ENCODE measurements around the gene RPL37.
"Not testable (repeated sequence)": the region's sequence is repeated elsewhere in the genome, so short reads cannot be mapped to it uniquely, and the experiment has no call there.

RPL37 gene

DNA sequence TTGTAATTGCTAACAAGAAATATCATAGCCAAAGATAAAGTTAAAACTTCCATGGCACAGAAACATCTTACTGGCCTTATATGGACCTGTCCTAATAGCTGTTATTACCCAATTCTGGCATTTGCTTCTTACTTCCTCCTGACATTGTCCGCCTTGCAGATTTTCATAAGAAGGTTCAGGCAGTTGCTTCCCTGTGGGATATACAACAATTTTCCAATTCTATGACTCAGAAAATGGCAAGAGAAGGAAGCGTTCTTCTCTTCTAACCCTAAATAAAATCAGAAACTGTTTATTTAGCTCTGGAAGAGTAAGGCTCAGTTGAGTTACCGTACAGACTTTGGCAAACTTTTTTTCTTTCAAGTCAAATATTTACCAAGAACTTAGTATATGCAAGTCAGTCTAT, 38.5 kb downstream of the RPL37 start:
- no peak for DNase-seq

DNA sequence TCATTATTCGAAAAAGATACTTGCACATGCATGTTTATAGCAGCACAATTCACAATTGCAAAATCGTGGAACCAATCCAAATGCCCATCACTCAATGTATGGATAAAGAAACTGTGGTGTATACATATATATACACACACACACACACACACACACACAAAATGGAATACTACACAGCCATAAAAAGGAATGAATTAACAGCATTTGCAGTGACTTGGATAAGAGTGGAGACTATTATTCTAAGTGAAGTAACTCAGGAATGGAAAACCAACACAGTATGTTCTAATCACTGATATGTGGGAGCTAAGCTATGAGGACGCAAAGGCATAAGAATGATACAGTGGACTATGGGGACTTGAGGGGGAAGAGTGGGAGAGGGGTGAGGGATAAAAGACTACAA, 40.1 kb downstream of the RPL37 start:
- not testable (repeated sequence) for DNase-seq

DNA sequence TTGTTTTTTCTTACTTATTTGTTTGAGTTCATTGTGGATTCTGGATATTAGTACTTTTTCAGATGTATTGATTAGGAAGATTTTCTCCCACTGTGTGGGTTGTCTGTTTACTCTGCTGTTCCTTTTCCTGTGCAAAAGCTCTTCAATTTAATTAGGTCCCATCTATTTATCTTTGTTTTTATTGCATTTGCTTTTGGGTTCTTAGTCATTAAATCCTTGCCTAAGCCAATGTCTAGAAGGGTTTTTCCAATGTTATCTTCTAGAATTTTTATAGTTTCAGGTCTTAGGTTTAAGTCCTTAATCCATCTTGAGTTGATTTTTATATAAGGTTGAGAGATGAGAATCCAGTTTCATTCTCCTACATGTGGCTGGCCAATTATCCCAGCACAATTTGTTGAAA, 40.7 kb downstream of the RPL37 start:
- not testable (repeated sequence) for DNase-seq

DNA sequence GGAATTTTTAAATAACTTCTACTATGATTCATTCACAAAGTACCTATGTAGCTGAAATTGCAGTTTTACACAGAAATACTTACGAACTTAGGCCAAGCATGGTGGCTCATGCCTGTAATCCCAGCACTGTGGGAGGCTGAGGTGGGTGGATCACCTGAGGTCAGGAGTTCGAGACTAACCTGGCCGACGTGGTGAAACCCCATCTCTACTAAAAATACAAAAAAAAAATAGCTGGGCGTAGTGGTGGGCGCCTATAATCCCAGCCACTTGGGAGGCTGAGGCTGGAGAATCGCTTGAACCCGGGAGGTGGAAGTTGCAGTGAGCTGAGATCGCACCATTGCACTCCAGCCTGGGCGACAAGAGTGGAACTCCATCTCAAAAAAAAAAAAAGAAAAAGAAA, 42.3 kb downstream of the RPL37 start:
- DNase-seq: not testable (repeated sequence)

DNA sequence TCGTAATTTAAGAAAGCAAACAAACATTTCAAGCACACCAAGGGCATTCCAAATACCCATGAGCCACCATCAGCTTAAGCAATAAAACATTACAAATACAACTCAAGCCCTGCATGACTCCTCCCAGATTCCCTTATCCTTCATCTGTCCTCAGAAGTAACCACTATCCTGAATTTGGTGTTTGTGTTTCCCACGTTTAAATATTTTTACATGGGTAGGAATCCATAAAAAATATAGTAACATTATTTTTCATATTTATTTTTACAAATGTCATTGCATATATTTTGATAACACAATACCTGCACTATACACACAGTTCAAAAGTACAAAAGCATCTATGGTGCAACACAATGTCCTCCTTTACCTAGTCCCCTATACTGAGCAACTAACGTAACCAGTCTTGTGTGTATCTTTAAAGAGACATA, 43.3 kb downstream of the RPL37 start:
- no peak for DNase-seq

DNA sequence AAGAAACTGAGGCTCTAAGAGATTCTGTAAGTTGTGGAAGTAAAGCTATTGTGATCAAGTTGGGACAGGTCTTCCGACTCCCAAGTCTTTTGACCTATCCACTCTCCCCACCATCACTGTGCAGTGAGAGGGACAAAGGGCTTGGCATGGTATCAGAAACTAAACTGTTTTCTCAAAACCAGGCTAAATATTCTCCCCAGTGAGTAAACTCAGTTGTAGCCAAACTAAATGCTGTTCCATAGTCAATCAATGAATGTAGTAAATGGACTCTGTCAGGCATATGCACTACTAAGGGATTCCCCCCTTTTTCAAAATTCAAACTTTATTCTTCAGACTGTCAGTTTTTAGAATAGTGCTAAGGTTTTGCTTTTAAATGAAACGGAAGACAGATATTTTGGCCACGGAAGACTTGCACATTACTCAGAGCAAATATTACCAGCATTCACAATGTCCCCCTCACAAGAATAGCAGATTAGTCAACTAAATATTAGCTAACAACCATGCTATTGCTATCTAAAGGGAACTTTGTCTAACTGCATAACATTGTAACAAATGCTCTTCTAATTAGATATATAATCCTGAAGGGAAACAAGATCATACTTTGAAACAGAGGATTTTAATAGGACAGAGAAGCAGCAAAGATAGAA, 44.0 kb downstream of the RPL37 start:
- DNase-seq: no peak

DNA sequence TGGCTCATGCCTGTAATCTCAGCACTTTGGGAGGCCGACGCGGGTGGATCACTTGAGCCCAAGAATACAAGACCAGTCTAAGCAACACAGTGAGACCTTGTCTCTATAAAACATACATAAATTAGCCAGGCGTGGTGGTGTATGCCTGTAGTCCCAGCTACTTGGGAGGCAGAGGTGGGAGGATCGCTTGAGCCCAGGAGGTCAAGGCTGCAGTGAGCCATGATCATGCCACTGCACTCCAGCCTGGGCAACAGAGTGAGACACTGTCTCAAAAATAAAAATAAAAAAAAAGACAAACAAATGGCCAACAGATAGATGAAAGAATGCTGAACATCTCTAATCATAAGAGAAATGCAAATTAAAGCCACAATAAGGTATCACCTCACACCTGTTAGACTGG, 46.1 kb downstream of the RPL37 start:
- not testable (repeated sequence) for DNase-seq

DNA sequence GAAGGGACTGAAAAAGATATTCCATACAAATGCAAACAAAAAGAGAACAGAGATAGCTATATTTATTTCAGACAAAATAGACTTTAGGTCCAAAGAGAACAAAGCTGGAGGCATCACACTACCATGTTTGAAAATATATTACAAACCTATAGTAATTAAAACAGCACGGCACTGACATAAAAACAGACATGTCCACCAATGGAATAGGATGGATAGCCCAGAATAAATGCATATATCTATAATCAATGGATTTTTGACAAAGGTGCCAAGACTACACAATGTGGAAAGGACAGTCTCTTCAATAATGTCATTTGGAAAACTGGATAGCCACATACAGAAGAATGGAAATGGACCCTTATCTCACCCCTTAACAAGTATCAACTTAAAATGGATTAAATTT, 47.0 kb downstream of the RPL37 start:
- DNase-seq: no peak

DNA sequence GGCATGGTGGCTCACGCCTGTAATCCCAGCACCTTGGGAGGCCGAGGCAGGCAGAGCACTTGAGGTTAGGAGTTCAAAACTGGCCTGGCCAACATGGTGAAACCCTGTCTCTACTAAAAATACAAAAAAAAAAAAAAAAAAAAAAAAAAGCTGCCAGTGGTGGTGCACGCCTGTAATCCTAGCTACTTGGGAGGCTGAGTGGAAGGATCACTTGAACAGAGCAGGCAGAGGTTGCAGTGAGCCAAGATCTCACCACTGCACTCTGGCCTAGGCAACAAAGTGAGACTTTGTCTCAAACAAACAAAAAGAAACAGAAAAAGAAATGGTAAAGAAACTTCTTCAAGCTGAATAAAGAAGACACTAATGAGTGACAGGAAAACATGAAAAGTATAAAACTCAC, 48.4 kb downstream of the RPL37 start:
- DNase-seq: not testable (repeated sequence)

DNA sequence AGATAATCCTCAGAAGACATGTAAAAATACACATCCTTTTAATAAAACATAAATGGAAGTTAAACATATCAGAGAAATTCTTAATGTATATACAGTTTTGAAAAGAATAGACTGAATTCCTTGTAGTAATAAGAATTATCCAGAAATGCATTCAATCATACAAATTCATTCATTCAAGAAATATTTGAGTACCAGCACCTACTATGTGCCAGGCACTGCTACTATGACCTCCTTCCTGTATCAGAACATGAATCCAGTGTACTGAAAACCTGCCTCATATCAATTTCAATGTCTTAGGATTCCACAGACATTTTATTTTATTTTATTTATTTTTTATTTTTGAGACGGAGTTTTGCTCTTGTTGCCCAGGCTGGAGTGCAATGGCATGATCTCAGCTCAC, 50.1 kb downstream of the RPL37 start:
- no peak for DNase-seq

DNA sequence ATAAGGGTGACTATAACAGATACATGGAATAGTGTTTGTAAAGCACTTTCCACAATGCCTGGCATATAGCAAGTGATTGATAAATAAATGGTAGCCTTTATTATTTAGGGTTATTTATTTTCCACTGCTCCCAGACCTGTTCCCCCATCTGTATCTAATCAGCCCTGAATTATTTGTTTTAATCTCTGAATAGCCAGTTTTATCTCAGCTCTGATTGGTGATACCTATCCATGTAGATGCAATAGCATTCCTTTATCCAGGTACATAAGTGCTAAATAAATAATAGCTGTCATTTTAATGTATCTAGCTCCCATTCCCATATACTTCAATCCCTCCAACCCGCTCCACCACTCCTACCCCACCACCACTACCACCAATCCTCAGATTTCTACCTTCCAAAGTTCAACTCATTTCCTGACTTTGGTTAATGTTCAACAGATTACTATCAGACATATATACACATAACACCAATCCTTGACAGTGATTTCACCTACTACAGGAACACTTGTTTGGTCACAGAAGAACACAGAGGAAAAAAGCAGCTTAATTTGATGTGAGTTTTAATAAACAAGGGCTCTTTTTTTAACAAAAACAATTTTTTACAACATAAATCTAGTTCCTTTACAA, 50.9 kb downstream of the RPL37 start:
- no peak for DNase-seq

DNA sequence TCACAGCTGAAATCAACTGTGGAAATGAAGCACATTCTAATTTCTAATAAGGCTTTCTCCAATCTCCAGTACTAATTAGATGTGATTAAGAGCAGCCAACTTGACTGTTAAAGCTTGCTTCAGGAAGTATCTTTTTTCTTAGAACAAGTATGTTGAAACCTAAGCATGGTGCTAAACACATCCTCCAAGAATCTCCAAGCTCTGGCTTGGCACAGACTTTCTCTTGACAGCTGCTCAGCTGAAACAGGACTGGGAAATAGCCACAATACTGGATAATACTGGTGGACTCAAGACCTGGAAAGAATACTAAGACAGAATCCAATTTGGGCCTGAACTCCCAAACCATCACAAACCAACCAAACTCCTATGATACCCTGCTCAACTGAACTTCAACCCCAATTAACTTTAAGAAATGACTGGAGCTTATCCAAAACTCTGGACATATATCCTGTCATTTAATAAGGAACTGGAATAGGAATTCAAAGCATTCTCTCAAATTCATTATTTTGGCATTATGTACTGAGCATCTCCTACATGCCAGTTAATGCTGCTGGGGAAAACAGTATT, 53.1 kb downstream of the RPL37 start:
- DNase-seq: no peak

DNA sequence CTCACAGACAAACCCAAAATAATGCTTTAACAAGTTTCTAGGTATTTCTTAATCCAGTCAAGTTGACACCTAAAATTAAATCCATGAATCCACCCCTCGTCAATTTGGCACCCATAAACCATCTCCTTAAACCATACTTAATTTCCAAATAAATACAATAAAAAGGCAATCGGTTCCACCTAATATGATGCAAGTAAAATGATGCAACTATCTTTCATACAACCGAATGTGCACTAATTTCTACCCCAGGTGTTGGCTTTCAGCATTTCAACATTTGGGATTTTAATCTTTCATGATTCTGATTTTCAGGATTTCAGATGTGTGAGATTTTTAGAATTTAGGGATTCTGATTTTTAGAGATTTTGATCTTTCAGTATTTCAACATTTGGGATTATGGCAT, 54.2 kb downstream of the RPL37 start:
- DNase-seq: no peak

DNA sequence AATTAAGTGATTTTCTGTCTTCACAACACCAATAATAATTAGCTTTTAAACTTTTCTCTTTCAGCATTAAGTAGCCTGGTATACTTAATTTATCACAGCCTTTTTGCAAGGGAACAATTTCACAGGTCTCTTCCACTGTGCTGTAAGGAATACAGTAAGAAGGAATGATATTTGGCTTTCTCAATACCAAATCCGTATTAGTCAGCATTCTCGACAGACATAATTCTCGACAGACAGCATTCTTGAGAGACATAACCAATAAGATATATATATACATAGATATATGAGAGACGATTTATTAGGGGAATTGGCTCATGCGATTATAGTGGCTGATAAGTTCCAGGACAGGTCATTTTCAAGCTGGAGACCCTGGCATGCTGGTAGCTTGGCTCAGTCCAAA, 54.8 kb downstream of the RPL37 start:
- DNase-seq: no peak

DNA sequence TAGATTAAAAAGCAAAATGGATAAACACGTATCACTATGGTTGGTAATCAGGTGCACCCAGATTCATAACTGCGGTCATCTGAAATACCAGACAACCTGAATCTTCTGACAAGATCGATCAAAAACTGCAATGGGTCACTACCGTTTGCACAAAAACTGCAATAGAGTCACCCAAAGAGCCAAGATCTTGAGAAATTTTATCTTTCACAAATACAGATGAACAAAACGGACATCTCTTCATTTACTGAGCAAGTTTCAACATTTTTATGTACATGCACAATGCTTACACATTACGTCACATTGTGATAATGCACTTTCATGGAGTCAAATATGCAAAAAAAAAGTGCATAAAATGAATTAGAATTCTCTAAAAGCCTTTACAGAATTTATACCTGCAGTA, 55.5 kb downstream of the RPL37 start:
- DNase-seq: no peak

DNA sequence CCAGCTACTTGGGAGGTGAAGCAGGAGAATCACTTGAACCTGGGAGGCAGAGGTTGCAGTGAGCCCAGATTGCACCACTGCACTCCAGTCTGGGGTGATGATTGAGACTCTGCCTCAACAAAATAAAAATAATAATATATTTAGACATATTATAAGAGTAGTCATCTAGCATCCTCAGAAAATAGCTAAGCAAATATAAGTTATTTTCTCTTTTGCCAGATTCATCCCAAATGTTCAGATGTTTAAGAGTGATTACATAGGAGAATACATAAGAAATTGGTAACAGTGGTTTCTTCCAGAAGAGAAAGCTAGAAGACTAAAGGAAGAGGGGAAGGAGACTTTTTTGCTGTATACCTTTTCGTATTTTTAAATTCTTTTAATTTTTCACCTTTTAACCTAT, 56.9 kb downstream of the RPL37 start:
- DNase-seq: no peak

DNA sequence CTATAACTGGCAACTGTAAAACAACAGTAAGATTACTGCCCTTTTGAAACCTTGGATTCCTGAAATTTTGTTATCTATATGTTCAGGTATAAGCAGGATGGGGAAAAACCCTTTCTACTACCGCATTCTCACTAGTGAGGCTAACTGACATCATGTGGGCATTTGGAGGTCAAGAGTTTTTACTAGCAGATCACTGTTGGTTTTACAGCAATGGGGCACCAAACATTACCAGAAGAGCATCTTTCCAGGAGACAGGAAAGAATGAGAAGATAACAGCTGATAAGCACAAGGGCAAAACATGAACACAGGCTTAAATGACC, 58.4 kb downstream of the RPL37 start:
- no peak for DNase-seq

DNA sequence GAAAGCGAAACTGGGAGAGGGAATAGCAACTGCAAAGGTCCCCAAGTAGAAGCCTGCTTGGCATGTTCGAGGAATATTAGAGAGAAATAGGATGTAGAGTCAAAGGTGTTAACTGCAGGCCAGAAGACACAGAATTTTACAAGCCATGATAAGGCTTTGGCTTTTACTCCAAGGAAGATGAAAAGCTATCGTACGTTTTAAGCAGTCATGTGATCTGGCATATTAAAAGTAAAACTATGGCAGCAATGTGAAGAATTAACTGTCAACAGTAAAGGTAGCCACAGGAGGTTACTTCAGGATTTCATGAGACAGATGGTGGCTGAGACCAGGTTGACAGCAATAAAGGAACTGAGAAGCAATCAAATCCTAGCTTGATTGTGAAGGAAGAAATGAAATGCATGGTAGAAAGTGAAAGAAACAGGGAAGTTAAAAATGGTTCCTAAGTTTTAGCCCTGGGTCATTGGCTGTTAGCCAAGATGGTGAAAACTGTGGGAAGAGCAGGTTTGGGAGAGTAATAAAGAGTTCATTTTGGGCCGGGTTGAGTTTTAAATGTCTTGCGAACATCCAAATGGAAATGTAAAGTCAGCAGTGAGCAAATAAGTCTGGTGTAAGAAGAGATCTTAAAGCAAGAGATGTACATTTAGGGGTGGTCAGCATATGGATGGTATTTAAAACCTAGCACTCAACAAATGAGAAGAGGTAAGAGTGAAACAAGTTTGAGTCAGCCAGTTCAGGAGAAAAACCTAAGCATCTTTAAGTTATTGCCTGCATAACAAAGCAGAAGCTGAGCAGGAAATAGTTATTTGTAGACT, 59.0 kb downstream of the RPL37 start:
- DNase-seq: no peak
